ENCODE results near the gene FOXN3.

FOXN3 gene

DNA sequence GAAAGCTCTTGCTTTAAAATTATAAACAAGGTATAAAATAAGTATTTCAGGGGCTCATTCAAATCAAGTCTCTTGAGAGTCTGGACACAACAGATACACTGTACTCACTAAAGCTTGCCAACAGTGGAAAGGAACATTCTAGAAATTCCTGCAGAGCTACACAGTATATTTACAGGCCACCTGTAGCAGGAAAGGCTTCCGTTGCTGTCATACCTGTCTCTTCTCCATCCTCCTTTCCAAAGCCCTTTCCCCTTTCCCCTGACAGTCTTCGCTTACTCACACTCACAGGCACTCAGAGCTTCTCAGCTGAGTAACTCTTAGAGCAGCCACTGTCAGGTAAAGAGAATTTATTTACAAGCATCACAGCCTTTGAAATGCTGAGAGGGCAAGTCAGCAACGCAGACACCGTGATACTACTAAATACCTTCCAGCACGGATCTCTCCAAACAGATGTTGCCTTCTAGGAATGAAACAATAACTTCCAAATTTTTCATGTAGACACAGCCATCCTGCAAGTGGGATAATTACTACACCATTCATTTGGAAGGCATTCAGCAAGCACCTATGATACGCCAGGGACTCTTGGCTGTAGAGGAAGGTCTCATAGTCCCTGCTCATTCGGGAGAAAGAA lies 167.9 kb downstream of the FOXN3 start:
- no peak for DNase-seq

DNA sequence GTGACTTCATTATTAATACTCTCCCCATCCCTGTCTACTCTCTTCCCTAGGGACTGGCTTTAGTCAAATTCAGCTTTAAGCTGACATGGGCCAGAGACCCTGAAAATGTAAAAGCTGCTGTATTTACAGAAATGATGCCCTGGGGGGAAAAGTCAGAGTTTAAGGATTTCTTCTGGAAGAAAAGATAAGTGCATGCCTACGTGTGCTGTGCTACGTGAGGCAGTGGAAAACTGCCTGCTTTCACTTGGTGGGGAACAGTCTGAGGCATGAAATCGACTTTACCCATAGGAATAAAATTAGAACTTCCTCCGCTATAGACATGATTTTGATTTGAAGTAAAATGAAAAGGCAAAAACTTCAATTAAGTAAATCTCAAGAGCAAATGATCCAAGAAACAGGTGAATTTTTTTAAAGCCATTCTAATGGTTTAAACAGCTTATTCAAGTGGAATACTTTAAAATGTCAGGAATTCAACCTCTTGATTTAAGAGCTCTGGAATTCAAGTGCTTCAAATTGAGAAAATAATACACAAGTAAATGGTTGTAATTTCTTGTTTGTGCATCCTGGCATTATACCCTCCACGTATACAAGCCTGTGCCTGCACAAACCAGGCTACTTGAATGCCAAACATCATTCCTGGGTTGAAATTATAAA lies 168.5 kb downstream of the FOXN3 start:
- DNase-seq: no peak

DNA sequence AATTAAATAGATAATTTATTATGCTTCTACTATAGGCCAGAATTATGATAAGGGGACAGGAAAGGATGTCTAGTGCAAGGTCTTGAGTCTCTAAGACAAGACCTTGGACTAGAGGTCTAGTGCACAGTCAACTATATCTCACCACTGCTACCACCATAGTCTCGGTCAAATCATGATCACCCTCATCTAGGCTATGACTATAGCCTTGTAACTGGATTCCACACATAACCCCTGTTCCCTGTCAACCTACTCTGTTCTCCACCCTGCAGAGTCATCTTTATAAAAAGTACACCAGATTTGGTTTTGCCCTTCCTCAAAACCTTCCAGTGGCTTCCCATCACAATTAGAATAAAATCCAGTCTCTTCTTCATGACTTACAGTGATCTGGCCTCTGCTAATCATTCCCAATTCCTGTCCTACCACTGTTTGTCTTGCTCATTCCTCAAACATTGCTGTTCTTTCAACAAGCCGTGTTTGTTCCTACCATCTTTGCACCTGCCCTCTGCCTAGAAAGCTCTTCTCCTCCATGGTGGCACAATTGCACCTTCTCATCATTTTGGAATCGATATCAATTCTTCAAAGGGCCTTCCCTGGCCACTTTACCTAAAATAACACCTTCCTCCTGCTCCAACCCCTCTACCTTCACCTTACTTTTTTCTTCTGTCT lies 169.4 kb downstream of the FOXN3 start:
- DNase-seq: no peak

DNA sequence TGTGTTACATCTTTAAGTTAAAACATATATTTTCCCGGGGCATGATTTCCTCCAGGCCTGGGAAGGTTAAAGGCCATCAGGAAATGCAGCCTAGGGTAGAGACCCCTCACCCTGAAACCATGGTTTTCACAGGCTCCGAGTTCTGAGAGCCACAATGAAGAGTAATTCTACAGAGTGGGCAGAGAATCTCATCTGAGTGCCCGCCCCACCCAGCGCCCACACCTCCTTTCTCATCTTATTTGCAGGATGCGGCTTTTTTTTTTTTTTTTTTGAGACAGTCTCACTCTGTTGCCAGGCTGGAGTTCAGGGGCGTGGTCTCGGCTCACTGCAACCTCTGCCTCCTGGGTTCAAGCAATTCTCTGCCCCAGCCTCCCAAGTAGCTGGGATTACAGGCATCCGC lies 170.7 kb downstream of the FOXN3 start:
- no peak for DNase-seq

DNA sequence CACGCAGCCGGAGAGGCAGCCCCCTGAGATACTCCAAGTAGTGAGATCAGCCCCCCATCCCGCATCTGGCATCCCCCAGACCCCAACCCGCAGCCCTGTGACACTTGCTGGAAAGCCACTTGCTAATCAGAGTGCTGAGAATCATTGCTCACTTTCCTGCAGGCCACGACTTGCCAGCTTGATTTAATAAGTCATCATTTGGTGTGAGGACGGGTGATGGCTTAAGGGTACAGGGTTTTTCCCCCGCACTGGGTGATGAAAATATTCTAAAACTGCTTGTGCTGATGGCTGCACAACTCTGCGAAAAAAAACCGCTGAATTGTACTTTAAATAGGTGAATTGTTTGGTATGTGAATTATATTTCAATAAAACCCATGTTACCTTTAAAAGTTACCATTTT lies 171.2 kb downstream of the FOXN3 start:
- DNase-seq: no peak

DNA sequence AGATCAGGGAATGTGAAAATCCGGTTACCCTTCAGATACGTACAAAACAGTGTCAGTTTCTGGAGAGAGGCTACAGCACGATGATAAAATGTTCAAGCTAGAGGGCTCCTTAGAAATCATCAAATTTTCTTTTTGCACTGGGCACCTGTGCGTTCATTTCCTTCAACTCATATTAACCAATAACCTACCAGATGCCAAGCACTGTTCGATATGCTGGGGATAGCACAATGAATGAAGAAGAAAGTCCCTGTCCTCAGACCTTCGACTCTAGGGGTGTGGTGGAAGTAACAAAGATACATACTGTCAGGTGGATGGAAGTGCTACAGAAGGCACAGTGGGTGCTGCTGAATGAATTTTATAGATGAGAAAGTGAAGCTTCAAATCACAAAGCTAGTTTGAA lies 172.3 kb downstream of the FOXN3 start:
- DNase-seq: no peak

DNA sequence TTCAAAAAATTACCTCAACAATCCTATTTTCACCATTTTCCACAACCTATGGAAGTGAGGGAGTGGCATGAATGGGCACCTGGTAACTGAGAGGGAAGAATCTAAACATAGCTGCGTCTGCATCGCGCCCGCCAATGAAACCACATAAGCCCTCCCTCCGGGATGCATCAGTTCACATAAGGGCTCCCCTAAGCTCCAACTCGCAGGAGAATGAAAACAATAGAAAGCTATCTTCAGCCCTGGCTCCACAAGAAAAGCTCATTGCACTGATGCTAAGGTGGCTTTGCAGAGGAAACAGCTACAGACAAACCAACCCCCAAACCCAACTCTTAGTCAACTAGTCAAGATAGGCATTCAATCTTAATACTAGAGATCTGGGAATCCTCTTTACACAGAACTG lies 173.3 kb downstream of the FOXN3 start:
- no peak for DNase-seq

DNA sequence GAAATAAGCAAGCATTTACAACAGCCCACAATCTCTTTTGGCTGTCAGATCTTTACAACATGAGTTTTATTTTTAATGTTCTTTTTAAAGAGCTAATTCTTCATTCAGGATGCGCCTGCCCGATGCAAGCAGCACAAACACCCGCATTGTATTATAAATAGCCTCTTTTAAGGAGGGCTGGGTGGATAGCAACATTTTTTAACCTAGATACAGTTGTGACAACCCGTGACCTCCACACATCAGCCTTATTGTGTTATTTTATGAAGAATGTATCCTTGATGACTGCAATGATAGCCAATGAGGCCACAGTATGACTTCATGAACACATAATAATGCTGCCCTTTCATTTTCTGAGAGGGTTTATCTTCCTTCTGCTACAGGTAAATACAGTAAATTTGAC lies 173.7 kb downstream of the FOXN3 start:
- no peak for DNase-seq

DNA sequence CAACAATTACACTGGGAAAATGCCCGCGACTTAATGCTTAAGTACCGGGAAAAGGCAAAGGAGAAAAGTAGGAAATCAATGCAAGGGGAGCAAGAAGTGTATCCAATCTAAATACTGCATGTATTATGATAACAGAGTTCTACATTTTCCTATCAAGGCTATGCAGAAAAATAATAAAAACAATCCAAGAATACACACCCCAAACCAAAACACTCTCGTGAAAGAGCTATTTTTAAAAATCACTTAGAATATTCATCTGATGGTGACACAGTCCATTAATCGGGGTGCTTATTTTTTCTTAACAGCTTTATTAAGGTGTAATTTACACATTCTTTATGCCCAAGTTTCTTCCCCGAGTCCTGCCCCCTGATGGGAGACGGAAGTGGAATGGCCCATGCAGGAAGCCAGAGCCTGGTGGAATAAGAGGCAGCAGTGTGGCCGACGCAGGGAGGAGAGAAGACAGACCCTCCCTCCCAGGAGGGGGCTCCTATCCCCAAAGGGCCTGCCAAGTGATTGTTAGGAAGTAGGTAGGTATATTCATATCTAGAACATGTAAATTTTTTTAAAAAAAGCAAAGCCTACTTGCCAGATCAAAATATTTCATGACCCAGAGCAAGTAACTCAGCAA lies 174.3 kb downstream of the FOXN3 start:
- no peak for DNase-seq

DNA sequence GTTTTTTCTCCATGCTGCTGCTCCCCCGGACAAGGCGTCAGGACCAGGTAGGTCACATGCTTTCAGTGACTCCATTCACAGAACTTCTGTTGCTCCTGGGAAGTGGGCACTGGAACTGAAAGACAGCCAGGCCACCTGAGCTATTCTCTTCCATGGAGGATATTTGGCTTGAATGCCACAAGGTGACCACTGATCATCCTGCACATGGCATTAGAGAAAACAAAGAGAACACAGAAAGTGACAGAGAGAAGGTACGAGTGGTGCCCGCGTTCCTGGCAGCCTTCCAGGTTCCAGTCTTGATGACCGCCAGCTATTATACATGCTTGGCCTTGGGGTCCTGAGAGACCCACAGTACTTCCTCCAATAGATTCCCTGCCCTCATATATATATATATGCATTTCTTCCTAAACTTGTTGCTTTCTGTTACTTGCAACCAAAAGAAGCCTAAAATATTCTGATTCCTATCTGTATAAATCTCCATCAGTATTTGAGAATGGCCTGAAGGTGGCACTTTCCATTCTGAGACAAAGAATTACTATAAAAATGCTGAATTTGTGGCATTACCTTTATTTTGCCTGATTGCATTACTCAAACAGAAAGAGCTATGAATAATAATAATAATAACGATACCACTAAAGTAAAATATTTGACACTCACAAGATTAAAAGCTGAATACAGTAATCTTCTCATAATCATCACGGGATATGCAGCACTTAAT lies 174.9 kb downstream of the FOXN3 start:
- no peak for DNase-seq

DNA sequence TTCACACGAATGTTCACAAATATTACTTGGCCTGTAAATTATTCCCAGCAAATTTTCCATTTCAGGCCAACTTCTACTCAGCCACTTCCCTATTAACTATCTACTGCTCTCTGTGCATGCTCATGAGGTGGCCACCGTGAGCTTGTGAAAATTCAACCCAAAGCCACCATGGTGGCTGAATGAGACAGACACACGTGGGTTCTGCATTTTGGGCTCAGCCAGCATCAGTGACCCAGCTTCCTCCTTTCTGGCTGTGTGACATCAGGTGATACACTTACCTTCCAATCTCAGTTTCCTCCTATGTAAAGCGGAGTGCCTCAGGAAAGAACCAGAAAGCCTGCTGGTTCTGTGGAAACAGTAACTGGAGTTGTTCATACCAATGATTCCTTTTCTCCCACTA lies 175.8 kb downstream of the FOXN3 start:
- peak; percentile 45 to 74 for DNase-seq

DNA sequence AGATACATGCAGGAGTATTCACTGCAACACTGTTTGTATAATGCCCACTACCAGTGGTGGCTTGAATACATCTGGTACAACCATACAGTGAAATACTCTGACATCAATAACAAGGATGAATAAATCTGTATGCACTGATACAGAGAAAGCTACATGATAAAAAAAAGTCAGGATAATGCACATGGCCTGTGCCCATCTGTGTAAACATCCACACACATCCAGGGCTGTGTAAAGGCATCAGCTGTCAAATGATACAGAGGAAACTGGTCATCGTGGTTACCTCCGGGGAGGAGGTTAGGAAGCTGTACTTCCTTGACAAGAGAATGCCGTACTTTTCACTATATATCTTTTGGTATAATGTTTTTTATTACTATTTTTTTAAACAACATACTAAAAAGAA lies 176.6 kb downstream of the FOXN3 start:
- DNase-seq: peak in 1 of 2 donors; percentile 35

DNA sequence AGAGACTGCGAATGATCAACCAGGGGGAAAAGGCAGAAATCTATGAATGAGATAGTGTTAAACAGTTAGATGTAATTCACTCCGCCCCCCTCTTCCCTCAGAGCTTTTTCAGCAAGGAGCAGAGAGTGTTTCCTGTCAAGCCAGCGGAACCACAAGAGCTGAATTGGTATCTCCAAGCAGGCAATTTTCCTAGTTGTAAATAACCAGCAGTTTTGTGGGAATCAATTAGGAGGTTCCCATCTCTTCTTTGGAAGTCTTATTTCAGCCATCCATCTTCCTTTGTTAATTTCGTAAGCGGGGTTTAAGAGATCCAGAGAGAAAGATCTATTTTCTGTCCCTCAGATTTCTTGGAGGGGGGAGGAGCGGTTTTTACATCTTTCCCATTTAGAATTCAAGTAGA lies 178.0 kb downstream of the FOXN3 start:
- DNase-seq: no peak

DNA sequence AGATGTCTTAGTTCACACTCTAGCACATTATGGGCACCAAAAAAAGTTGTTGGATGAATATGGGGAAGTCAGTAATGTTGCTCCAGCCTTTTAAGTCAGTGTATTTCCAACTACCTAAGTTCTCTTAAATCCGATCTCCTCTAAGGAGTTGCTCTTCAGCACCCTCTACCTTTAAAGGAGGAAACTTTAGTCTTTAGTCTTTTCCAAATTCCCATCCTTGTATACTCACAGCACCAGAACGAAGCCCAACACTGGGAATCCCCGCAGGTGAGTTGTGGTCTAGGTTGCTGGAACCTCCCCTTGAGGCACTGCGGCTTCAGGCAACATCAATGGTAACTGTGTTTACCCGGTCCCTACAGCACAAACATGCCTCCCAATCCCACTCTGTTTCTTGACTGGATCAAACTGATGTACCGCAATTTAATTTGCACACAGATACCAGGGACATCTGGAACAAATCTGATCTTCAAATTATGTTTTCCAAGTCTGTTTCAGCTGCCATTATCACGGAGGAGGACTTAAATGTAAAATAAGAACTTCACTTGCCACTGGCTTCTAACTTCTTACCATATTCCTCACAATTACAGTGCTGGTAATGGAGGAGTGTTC lies 179.0 kb downstream of the FOXN3 start:
- DNase-seq: peak; percentile 18 to 29

DNA sequence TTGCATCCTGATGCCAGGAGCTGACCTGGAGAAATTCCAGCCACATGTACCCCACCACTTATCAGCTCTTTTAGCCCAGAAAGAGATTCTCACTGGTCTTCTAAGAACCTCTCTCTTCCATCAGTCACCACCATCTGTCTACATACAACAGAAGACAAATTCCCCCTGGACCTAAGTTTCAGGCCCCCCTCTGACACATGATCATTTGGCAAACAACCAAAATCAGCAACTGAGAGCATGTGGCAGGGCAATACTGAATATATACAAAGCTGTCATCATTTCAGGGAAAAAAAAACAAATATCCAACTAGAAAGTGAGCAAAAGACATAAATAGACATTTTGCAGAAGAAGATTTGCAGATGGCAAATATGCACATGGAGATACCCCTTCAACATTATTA lies 180.2 kb downstream of the FOXN3 start:
- no peak for DNase-seq

DNA sequence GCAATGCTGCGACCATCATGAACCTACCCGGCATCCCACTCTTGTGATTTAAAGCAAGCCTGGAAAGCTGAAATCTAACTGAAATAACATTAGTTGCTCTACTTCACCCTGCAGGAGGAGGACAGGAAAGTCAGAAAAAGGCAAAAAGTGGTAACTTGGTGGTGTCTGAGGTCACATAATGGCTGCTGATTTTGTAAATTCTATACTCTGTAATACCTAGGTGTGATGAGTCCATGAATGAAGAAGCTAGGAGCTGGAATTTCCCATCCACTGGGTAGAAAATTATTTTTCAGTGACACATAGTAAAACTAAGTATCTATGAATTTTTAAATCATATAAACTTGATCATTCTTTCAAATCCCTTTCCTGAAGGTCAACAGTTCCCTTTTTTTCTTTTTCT lies 183.8 kb downstream of the FOXN3 start:
- no peak for DNase-seq

DNA sequence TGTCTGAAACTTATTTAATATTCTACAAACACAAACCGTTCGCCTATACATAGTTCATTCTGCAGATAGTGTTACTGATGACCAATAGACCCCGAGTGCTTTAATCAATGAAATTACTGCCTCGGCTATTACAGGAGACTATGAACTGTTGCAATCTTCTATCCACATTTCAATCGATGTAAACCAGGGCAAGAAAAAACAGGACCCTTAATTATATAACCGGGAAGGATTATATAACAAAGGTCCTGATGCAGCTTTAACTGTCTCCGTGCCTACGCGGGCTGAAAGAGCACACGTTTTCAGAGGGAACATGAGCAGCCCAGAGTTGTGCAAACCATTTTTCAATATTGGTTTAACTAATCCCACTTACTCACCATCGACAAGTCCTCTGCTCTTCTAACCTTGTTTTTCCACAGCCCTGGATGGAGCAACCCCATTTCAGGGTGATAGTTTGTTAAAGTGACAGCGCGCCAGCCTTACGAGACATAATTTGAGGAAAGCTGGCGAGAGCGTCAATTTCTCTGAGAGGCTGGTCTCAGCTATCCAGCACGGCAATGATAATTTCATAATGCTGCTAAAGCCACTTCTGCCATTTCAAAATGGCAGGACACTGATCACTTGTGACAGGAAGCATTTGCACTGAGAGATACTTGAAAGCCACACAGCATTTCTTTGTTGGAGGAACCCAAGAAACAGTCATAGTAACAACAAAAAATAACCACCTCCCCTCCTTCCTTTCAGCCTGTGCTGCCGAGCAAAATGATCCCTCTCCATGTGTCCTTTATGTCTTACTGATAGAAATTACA lies 184.6 kb downstream of the FOXN3 start:
- no peak for DNase-seq

DNA sequence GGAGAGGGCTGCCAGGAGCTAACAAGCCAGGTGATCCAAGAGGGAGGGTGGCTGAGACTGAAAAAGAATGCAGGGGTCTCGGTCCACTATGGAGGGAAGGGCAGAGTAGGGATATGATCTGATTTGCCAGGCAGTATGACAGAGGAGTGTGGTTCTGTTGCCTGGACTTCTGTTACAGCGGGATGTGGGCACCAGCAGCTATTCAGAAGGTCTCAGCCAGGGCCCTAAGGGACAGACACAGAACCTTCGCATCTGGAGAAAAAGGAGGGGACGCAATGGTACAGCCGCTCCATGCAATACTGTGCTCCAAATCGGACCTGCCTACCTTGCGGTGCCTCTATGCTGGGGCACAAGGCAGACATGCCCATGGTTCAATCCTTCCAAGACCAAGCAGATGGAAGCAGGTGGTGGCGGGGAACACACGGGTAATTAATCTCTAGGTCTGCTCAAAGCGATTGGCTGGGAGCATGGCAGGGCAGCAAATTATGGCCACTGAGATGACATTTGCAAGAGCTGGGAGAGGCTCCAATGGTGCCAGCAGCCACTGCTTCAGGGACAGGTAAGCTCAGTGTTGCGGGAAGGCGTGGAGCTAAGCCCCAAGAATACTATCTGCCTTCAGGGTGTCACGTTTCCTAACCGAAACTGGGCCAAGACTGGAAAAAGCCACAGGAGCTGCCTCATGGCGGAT lies 185.5 kb downstream of the FOXN3 start:
- DNase-seq: no peak

DNA sequence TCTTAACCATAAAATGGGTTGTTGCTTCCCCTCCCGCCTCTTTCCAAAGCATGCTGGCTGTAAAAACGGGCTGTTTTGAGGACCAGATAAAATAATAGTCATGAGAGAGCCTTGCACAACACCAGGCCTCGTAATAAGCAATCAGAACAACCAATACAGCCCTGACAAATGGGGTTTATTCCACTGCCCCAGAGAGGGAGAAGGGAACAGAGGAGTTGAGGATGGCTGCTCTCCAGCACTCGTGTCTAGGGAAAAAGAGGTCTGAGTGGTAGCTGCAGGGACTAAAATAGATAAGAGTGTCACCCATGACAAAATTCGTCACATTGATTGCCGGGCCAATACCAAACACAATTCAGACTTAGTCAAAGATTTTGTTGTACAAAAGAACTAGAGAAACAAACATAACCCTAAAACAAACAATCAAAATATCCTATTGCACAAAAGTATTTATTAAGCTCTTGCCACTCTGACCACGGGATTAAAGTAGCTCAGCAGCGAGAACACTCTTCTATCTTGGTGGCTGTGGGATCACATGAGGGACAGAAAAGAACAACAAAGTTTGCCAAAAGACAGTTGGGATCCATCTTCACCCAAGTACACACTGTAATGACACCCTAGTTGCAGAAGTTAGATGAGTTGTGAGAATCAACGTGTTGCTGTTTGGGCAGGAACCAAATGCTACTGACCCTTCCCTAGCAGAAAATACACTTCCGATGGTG lies 188.0 kb downstream of the FOXN3 start:
- DNase-seq: peak; percentile 6 to 29

DNA sequence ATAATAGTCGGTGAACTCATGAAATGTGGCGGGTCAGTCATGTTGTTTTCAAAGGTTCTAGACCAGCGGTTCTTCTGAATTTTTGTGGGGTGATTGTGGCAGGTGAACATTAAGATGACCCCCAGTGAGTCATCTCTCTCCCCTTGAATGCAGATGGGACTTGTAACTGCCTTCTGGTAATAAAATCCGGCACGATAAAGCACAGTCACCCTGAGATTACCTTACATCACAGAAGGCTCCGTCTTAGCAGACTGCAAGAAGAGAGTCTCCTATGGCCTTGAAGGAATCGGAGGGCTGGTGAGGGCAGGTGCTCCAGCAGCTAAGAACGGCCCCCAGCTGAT lies 189.6 kb downstream of the FOXN3 start:
- DNase-seq: no peak
